Liver (tissue), 9 donors: ENCODE measurements around the gene GPR156. TPM values are rescaled to one million over a fixed set of nuclear protein-coding genes. Genes with fewer than 3 reads are reported as not detected.

Experiments used
- DNase-seq: peaks from one replicate; pipeline ENCODE4 v3.0.0-alpha.2; 2017; ENCODE audit warnings: low spot score
- H3K27ac ChIP-seq, 2 donors: one replicate each; pipeline ENCODE4 v1.7.0; 2013; ENCODE audit warnings: inconsistent platforms in 2 of 2, low read length in 2 of 2, control low read depth in 1 of 2, low read depth in 1 of 2, mild to moderate bottlenecking in 1 of 2
- H3K27me3 ChIP-seq, 4 donors: one replicate each; pipeline versions ENCODE4 v1.6.1 to v1.7.0; 2013; ENCODE audit warnings: low read length in 3 of 4, inconsistent platforms in 1 of 4, mild to moderate bottlenecking in 1 of 4, moderate library complexity in 1 of 4; ENCODE audit not compliant: control insufficient read depth in 4 of 4, insufficient read depth in 4 of 4
- H3K36me3 ChIP-seq, 4 donors: one replicate each; pipeline versions ENCODE4 v1.6.1 to v1.7.0; 2013; ENCODE audit warnings: low read length in 3 of 4, mild to moderate bottlenecking in 3 of 4, low read depth in 1 of 4, moderate library complexity in 1 of 4; ENCODE audit not compliant: control insufficient read depth in 4 of 4, insufficient read depth in 3 of 4
- H3K4me1 ChIP-seq, 4 donors: one replicate each; pipeline versions ENCODE4 v1.6.1 to v1.7.0; 2013; ENCODE audit warnings: low read length in 3 of 4, mild to moderate bottlenecking in 3 of 4, moderate library complexity in 1 of 4; ENCODE audit not compliant: control insufficient read depth in 4 of 4, insufficient read depth in 4 of 4
- H3K4me3 ChIP-seq, 3 donors: one replicate each; pipeline versions ENCODE4 v1.6.1 to v1.7.0; 2013; ENCODE audit warnings: low read length in 3 of 3, control low read depth in 1 of 3, low read depth in 1 of 3, mild to moderate bottlenecking in 1 of 3
- H3K9ac ChIP-seq, 2 donors: one replicate each; pipeline ENCODE4 v1.7.0; 2013; ENCODE audit warnings: low read length in 2 of 2, mild to moderate bottlenecking in 2 of 2, moderate library complexity in 2 of 2, control low read depth in 1 of 2, low read depth in 1 of 2
- H3K9me3 ChIP-seq, 4 donors: one replicate each; pipeline versions ENCODE4 v1.6.1 to v1.7.0; 2013; ENCODE audit warnings: low read length in 3 of 4; ENCODE audit not compliant: control insufficient read depth in 4 of 4
- ATF3 ChIP-seq: IDR thresholded peaks from 2 replicates; pipeline ENCODE4 v1.6.1; 2016; ENCODE audit warnings: antibody characterized with exemption
- CTCF ChIP-seq: fragments of 150-350 bp; IDR thresholded peaks from 2 replicates; pipeline ENCODE4 v1.5.1; 2017; ENCODE audit warnings: improper control_type of control experiment, low read depth, low read length; ENCODE audit not compliant: missing input control
- EGR1 ChIP-seq, 2 donors: IDR thresholded peaks; 2 replicates each; pipeline ENCODE4 v1.6.1; 2016 to 2018; ENCODE audit warnings: antibody characterized with exemption in 2 of 2, low read depth in 2 of 2
- FOXA1 ChIP-seq: IDR thresholded peaks from 2 replicates; pipeline ENCODE4 v1.6.1; 2016; ENCODE audit warnings: antibody characterized with exemption
- FOXA2 ChIP-seq: IDR thresholded peaks from 2 replicates; pipeline ENCODE4 v1.6.1; 2016; ENCODE audit warnings: antibody characterized with exemption
- GABPA ChIP-seq, 2 donors: IDR thresholded peaks in 1 of 2; conservative IDR thresholded peaks in 1 of 2; 2 replicates each; pipeline ENCODE4 v1.6.1; 2016; ENCODE audit warnings: antibody characterized with exemption in 2 of 2, mild to moderate bottlenecking in 1 of 2, moderate library complexity in 1 of 2
- HNF4A ChIP-seq, 2 donors: conservative IDR thresholded peaks; 2 replicates each; pipeline ENCODE4 v1.6.1; 2016; ENCODE audit warnings: antibody characterized with exemption in 2 of 2, mild to moderate bottlenecking in 2 of 2
- HNF4G ChIP-seq: IDR thresholded peaks from 2 replicates; pipeline ENCODE4 v1.6.1; 2016; ENCODE audit warnings: antibody characterized with exemption
- JUND ChIP-seq, 2 donors: IDR thresholded peaks; 2 replicates each; pipeline ENCODE4 v1.6.1; 2016; ENCODE audit warnings: antibody characterized with exemption in 2 of 2
- MAX ChIP-seq: IDR thresholded peaks from 2 replicates; pipeline ENCODE4 v1.6.1; 2016; ENCODE audit warnings: antibody characterized with exemption
- NR2F2 ChIP-seq: IDR thresholded peaks from 2 replicates; pipeline ENCODE4 v1.6.1; 2016; ENCODE audit warnings: antibody characterized with exemption
- RAD21 ChIP-seq, 2 donors: IDR thresholded peaks; 2 replicates each; pipeline ENCODE4 v1.6.1; 2016; ENCODE audit warnings: antibody characterized with exemption in 2 of 2, mild to moderate bottlenecking in 2 of 2
- REST ChIP-seq: IDR thresholded peaks from 2 replicates; pipeline ENCODE4 v1.6.1; 2016; ENCODE audit warnings: antibody characterized with exemption, mild to moderate bottlenecking
- RXRA ChIP-seq, 2 donors: IDR thresholded peaks; 2 replicates each; pipeline ENCODE4 v1.6.1; 2017 to 2018; ENCODE audit warnings: antibody characterized with exemption in 2 of 2, mild to moderate bottlenecking in 1 of 2
- SP1 ChIP-seq: IDR thresholded peaks from 2 replicates; pipeline ENCODE4 v1.6.1; 2018; ENCODE audit warnings: antibody characterized with exemption, mild to moderate bottlenecking
- TAF1 ChIP-seq: conservative IDR thresholded peaks from 2 replicates; pipeline ENCODE4 v1.6.1; 2016; ENCODE audit warnings: antibody characterized with exemption, mild to moderate bottlenecking
- YY1 ChIP-seq: IDR thresholded peaks from 2 replicates; pipeline ENCODE4 v1.6.1; 2016; ENCODE audit warnings: antibody characterized with exemption, mild to moderate bottlenecking
- ZBTB33 ChIP-seq: IDR thresholded peaks from 2 replicates; pipeline ENCODE4 v1.6.1; 2016; ENCODE audit warnings: antibody characterized with exemption
- WGBS: extraction: QIAGEN DNeasy Blood & Tissue Kit; methylation state at CpG from one replicate; pipeline ENCODE4 v1.1.7; 2013; 5-methylcytosine and 5-hydroxymethylcytosine counted together
- polyA plus RNA-seq, 2 donors: library from polyadenylated mRNA; stranded (reverse) in 1 of 2; unstranded in 1 of 2; fragments of 200-250 nt in 1 of 2; fragments of >200 nt in 1 of 2; fragmentation: Nextera tagmentation in 1 of 2; extraction: Ambion mirVana in 1 of 2; gene quantifications; one replicate each; pipeline versions ENCODE4 v1.2.1 to v1.2.3, GENCODE V29; 2013 to 2015
- total RNA-seq, 2 donors: library from RNA; depleted of rRNA; stranded (reverse); fragments of >200 nt; gene quantifications; one replicate each; pipeline ENCODE4 v1.2.3, GENCODE V29; 2014
- donor health status: healthy.
- donor health status: healthy.
- donor health status: healthy.
- donor health status: healthy.
- donor health status: healthy.

The GPR156 gene
- total and polyA plus RNA-seq, 4 donors: 0.02 to 0.17 (median 0.09) TPM; not detected in 1

GRCh38 chr3:120331076-120331475, 46.1 kb upstream of the GPR156 start:
- Histone ChIP-seq H3K27ac (no peak overlapping the region), H3K9me3 (no peaks in the 10 kb centered on the region), H3K9ac (no peak overlapping the region), H3K36me3 (peaks cover 0 to 23% (median 9%) of the 10 kb centered on the region in 4 donors), H3K4me3 (no peak overlapping the region), H3K27me3 (no peaks in the 10 kb centered on the region), H3K4me1 (no peaks in the 10 kb centered on the region)
- no peak for DNase-seq
- 98% methylated on average over 2 of the region's 2 CpGs for WGBS
- TF ChIP-seq EGR1 (IDR thresholded peaks at IDR 0.05; ENCODE audit: low read depth in 2 of 2) (no peak), TAF1 (no peak), SP1 (no peak), JUND (IDR thresholded peaks at IDR 0.05) (no peak), GABPA (IDR thresholded peaks at IDR 0.05 in 1 of 2, conservative IDR thresholded peaks at IDR 0.05 in 1 of 2) (no peak), FOXA2 (no peak), FOXA1 (no peak), HNF4A (conservative IDR thresholded peaks at IDR 0.05) (no peak), YY1 (no peak), HNF4G (no peak), RAD21 (IDR thresholded peaks at IDR 0.05) (no peak), ZBTB33 (no peak), REST (no peak), ATF3 (no peak), MAX (no peak), RXRA (IDR thresholded peaks at IDR 0.05) (no peak), CTCF (no peak), NR2F2 (no peak)
